ENCODE results near the gene DLEC1.

DNA sequence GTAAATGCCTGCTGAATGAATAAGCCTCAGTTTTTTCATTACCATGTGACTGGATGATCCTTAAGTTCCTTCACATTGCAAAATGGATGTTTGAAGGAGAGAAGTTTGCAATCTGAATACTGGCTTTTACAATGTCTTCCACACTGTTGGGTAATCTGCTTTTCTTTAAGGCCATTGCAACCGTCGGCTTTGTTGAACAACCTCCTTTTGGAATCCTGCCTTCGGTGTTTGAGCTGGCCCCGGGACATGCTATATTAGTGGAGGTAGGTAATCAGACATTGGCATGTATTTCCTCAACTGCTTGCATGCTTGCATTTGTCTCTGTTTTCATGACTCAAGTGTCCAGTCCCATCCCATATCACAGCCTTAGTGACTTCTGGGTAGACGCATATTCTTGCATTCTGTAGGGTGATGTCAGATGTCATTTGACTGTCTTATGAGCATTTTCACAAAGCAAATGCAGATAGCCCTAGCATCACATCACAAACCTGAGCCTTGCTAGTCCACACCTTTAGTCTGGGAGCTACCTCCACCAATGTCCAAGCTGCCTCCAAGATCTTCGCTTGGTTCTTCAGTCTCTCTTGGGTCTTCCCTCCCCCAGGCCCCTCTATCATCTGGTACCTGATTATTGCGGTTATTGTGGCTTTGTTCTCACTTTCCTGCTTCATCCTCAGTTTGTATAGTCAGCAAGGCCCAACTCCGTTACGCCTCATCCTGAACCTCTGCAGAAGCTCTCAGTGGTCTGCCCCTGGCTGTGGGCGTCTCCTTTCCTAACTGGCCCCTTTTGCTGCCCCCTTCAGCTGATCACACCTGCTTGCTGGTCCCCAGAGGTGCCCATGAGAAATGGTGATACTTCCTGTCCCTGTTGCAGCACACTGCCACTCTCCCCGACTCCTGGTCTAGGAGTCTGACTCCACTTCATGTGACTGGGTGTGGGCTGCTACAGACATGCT is 49.4 kb downstream of the DLEC1 start:
- no peak for TF ChIP-seq POLR2A (IDR thresholded peaks at IDR 0.05; ENCODE audit: low read depth, low read length)
- TF ChIP-seq POLR2AphosphoS5 (IDR thresholded peaks at IDR 0.05; ENCODE audit: low read depth, low read length) = no peak
- no peak for TF ChIP-seq TAF1 (IDR thresholded peaks at IDR 0.05; ENCODE audit: borderline replicate concordance, low read depth, low read length)

All from GM12892 (cell line).